Uterus (tissue), 2 donors: Measurements from ENCODE around the gene TEX9.

Experiments
- CTCF ChIP-seq, 4 experiments: fragments of 200-600 bp in 2 of 4; fragments of 450-650 bp in 2 of 4; sonication (generic) in 2 of 4; IDR thresholded peaks; one replicate each; pipeline ENCODE4 v1.5.1; 2016 to 2019; ENCODE audit warnings: antibody characterized with exemption in 4 of 4, mild to moderate bottlenecking in 2 of 4, moderate library complexity in 1 of 4
- POLR2A ChIP-seq, 2 donors: fragments of 450-650 bp; IDR thresholded peaks; one replicate each; pipeline ENCODE4 v1.6.1; 2016; ENCODE audit warnings: antibody characterized with exemption in 2 of 2, mild to moderate bottlenecking in 1 of 2, moderate library complexity in 1 of 2

GRCh38 chr15:56325186-56325585, 40.0 kb upstream of the TEX9 start:
- TF ChIP-seq CTCF (IDR thresholded peaks at IDR 0.05) = no peak
- TF ChIP-seq POLR2A (IDR thresholded peaks at IDR 0.05) = no peak
